Colon (tissue), 2 donors: Measurements from ENCODE around the gene HLA-DQA2.
"Not testable (repeated sequence)": the region's sequence is repeated elsewhere in the genome, so short reads cannot be mapped to it uniquely, and the experiment has no call there.

Experiments
- FAIRE-seq: peaks from 2 replicates; lab custom pipeline; 2012; peaks lifted over from hg19 to GRCh38; lab: Jason Lieb, UNC
- donor health status: control.
- donor health status: control.

The HLA-DQA2 gene

GRCh38 chr6:32779036-32779435 is 37.8 kb downstream of the HLA-DQA2 start:
- no peak for FAIRE-seq

- FAIRE-seq = not testable (repeated sequence)
These were observed 41.7 kb downstream of the HLA-DQA2 start for GRCh38 chr6:32782923-32783322.

GRCh38 chr6:32785781-32786533 is 44.8 kb downstream of the HLA-DQA2 start:
- no peak for FAIRE-seq

- no peak for FAIRE-seq
These were observed 49.1 kb downstream of the HLA-DQA2 start for GRCh38 chr6:32790306-32790705.

- FAIRE-seq = no peak
These were observed 51.8 kb downstream of the HLA-DQA2 start for GRCh38 chr6:32792901-32793435.

GRCh38 chr6:32794510-32794909 is 53.3 kb downstream of the HLA-DQA2 start:
- no peak for FAIRE-seq
